H1 (cell line): ENCODE measurements around the gene SNORC. TPM values are rescaled to one million over a fixed set of nuclear protein-coding genes. Genes with fewer than 3 reads are reported as not detected.

Source experiments
- CTCF ChIA-PET: fragments of 300-600 bp; sonication (Branson Sonifier 250); formaldehyde crosslinking; loops from one replicate; lab custom pipeline; 2021; ENCODE audit not compliant: partially characterized antibody; lab: Charles Lee
- POLR2A ChIA-PET: fragments of 300-600 bp; sonication (Branson Sonifier 250); formaldehyde crosslinking; loops from one replicate; lab custom pipeline; 2021; ENCODE audit warnings: inconsistent platforms; ENCODE audit not compliant: partially characterized antibody; lab: Charles Lee
- DNase-seq, 2 experiments: peaks; one replicate each; pipeline versions ENCODE4 v3.0.0 to v3.0.0-alpha.2; 2010 to 2022; ENCODE audit warnings: low spot score in 2 of 2, low read depth in 1 of 2, mixed read lengths in 1 of 2
- FAIRE-seq: peaks from 2 replicates; lab custom pipeline; 2011; peaks lifted over from hg19 to GRCh38; lab: Jason Lieb, UNC
- H2AFZ ChIP-seq: 2 replicates; pipeline ENCODE4 v1.8.1; 2012; ENCODE audit warnings: low read length, inconsistent platforms
- H2AK5ac ChIP-seq: 2 replicates; pipeline ENCODE4 v1.6.1; 2013; ENCODE audit warnings: low read depth, low read length
- H2BK120ac ChIP-seq: replicated peaks from 2 replicates; pipeline ENCODE3; 2013; ENCODE audit warnings: low read depth, low read length, inconsistent platforms
- H2BK12ac ChIP-seq: 2 replicates; pipeline ENCODE4 v1.6.1; 2013; ENCODE audit warnings: low read depth, low read length
- H2BK15ac ChIP-seq: 2 replicates; pipeline ENCODE4 v1.6.1; 2013; ENCODE audit warnings: low read length
- H2BK20ac ChIP-seq: 2 replicates; pipeline ENCODE4 v1.6.1; 2013; ENCODE audit warnings: low read length
- H2BK5ac ChIP-seq: 2 replicates; pipeline ENCODE4 v1.6.1; 2013; ENCODE audit warnings: low read depth, low read length
- H3K14ac ChIP-seq: 2 replicates; pipeline ENCODE4 v1.6.1; 2013; ENCODE audit warnings: inconsistent platforms; ENCODE audit not compliant: insufficient read length
- H3K18ac ChIP-seq: 2 replicates; pipeline ENCODE4 v1.6.1; 2013; ENCODE audit warnings: low read length; ENCODE audit errors: extremely low read depth
- H3K23ac ChIP-seq: 2 replicates; pipeline ENCODE4 v1.6.1; 2013; ENCODE audit warnings: inconsistent platforms; ENCODE audit not compliant: insufficient read length
- H3K23me2 ChIP-seq: 2 replicates; pipeline ENCODE4 v1.6.1; 2013; ENCODE audit warnings: low read depth, low read length
- H3K27ac ChIP-seq: 2 replicates; pipeline ENCODE4 v1.6.1; 2011; ENCODE audit warnings: low read depth, low read length, inconsistent platforms
- H3K27me3 ChIP-seq, 4 experiments: replicated peaks in 1 of 4; 1 replicate in 1 of 4; 2 replicates in 3 of 4; pipeline versions ENCODE4 v1.6.1 to v1.8.1; 2011 to 2013; ENCODE audit warnings: low read length in 3 of 4, mild to moderate bottlenecking in 3 of 4, inconsistent platforms in 2 of 4, mixed read lengths in 2 of 4, moderate library complexity in 1 of 4; ENCODE audit not compliant: control insufficient read depth in 3 of 4, insufficient read depth in 3 of 4; ENCODE audit errors: extremely low read depth in 1 of 4
- H3K36me3 ChIP-seq, 4 experiments: 2 replicates each; pipeline versions ENCODE4 v1.6.1 to v1.8.1; 2011 to 2013; ENCODE audit warnings: mild to moderate bottlenecking in 4 of 4, low read length in 3 of 4, moderate library complexity in 2 of 4, control low read depth in 1 of 4, inconsistent platforms in 1 of 4; ENCODE audit not compliant: insufficient read depth in 4 of 4, control insufficient read depth in 2 of 4
- H3K4ac ChIP-seq: replicated peaks from 2 replicates; pipeline ENCODE3; 2013; ENCODE audit warnings: low read length, low read depth, mixed read lengths, inconsistent platforms; ENCODE audit not compliant: insufficient read length
- H3K4me1 ChIP-seq, 4 experiments: replicated peaks in 1 of 4; 1 replicate in 1 of 4; 2 replicates in 3 of 4; pipeline versions ENCODE4 v1.6.1 to v1.8.1; 2011 to 2013; ENCODE audit warnings: low read length in 3 of 4, inconsistent platforms in 2 of 4, mixed read lengths in 1 of 4; ENCODE audit not compliant: insufficient read depth in 4 of 4, control insufficient read depth in 3 of 4
- H3K4me2 ChIP-seq, 2 experiments: 2 replicates each; pipeline versions ENCODE4 v1.6.1 to v1.8.1; 2011 to 2013; ENCODE audit warnings: low read depth in 2 of 2, low read length in 2 of 2, control low read depth in 1 of 2, inconsistent platforms in 1 of 2, mild to moderate bottlenecking in 1 of 2; ENCODE audit not compliant: insufficient read depth in 1 of 2
- H3K4me3 ChIP-seq, 4 experiments: fragments of 200-600, 300-600 bp in 1 of 4; sonication (generic), shearing (Covaris generic), sonication (Bioruptor Twin) in 1 of 4; 2 replicates each; pipeline versions ENCODE4 v1.5.1 to v1.8.1; 2011 to 2016; ENCODE audit warnings: low read length in 4 of 4, low read depth in 3 of 4, control low read depth in 2 of 4, inconsistent platforms in 2 of 4, mild to moderate bottlenecking in 2 of 4, mixed read lengths in 1 of 4, moderate library complexity in 1 of 4; ENCODE audit not compliant: insufficient read depth in 2 of 4; ENCODE audit errors: extremely low read depth in 1 of 4
- H3K56ac ChIP-seq: replicated peaks from 2 replicates; pipeline ENCODE3; 2013; ENCODE audit warnings: low read depth, mild to moderate bottlenecking, mixed read lengths, low read length, inconsistent platforms; ENCODE audit not compliant: insufficient read length
- H3K79me1 ChIP-seq: 2 replicates; pipeline ENCODE4 v1.6.1; 2013; ENCODE audit warnings: low read depth, low read length, control low read depth
- H3K79me2 ChIP-seq, 2 experiments: 2 replicates each; pipeline versions ENCODE4 v1.6.1 to v1.8.1; 2012 to 2013; ENCODE audit warnings: low read length in 2 of 2, mild to moderate bottlenecking in 2 of 2, inconsistent platforms in 1 of 2; ENCODE audit not compliant: insufficient read depth in 2 of 2, control insufficient read depth in 1 of 2
- H3K9ac ChIP-seq, 4 experiments: replicated peaks in 1 of 4; 1 replicate in 1 of 4; 2 replicates in 3 of 4; pipeline versions ENCODE4 v1.6.1 to v1.8.1; 2011 to 2013; ENCODE audit warnings: low read depth in 3 of 4, low read length in 3 of 4, control low read depth in 2 of 4, mild to moderate bottlenecking in 2 of 4, moderate library complexity in 2 of 4, inconsistent platforms in 1 of 4; ENCODE audit errors: extremely low read depth in 1 of 4
- H3K9me3 ChIP-seq, 2 experiments: 2 replicates each; pipeline versions ENCODE4 v1.6.1 to v1.8.1; 2012 to 2013; ENCODE audit warnings: mild to moderate bottlenecking in 2 of 2, moderate library complexity in 2 of 2, control low read depth in 1 of 2, inconsistent platforms in 1 of 2, low read depth in 1 of 2, low read length in 1 of 2, mixed read lengths in 1 of 2; ENCODE audit not compliant: insufficient read depth in 2 of 2
- H4K20me1 ChIP-seq, 2 experiments: replicated peaks in 1 of 2; 2 replicates each; pipeline versions ENCODE3 to v1.8.1; 2011 to 2013; ENCODE audit warnings: inconsistent platforms in 2 of 2, low read length in 2 of 2, mild to moderate bottlenecking in 1 of 2; ENCODE audit not compliant: insufficient read depth in 2 of 2, control insufficient read depth in 1 of 2
- H4K5ac ChIP-seq: 2 replicates; pipeline ENCODE4 v1.6.1; 2013; ENCODE audit warnings: low read length, low read depth, mixed read lengths, inconsistent platforms; ENCODE audit not compliant: insufficient read length
- H4K8ac ChIP-seq: 2 replicates; pipeline ENCODE4 v1.8.0; 2013; ENCODE audit warnings: mild to moderate bottlenecking, moderate library complexity, low read length, inconsistent platforms; ENCODE audit not compliant: insufficient read depth; ENCODE audit errors: extremely low read depth
- H4K91ac ChIP-seq: replicated peaks from 2 replicates; pipeline ENCODE3; 2013; ENCODE audit warnings: low read length, mixed read lengths, inconsistent platforms; ENCODE audit not compliant: insufficient read length
- BACH1 ChIP-seq: IDR thresholded peaks from 2 replicates; pipeline ENCODE4 v1.6.1; 2012; ENCODE audit warnings: low read length, improper control_type of control experiment
- CBX5 ChIP-seq: fragments of 300-800, 300-1000 bp; sonication (generic); IDR thresholded peaks from 2 replicates; pipeline ENCODE4 v1.7.1; 2016; ENCODE audit warnings: antibody characterized with exemption, low read length, low read depth
- CBX8 ChIP-seq: fragments of 300-800, 300-1000 bp; sonication (generic); IDR thresholded peaks from 2 replicates; pipeline ENCODE4 v1.7.1; 2016; ENCODE audit warnings: low read depth, low read length, borderline replicate concordance
- CEBPB ChIP-seq: IDR thresholded peaks from 2 replicates; pipeline ENCODE4 v1.6.1; 2012; ENCODE audit warnings: low read depth, low read length
- CHD1 ChIP-seq: IDR thresholded peaks from 2 replicates; pipeline ENCODE4 v1.6.1; 2012; ENCODE audit warnings: low read depth, low read length, improper control_type of control experiment
- CTBP2 ChIP-seq: IDR thresholded peaks from 2 replicates; pipeline ENCODE4 v1.7.0; 2011; ENCODE audit warnings: borderline replicate concordance, mild to moderate bottlenecking, moderate library complexity, mixed read lengths, low read length; ENCODE audit not compliant: insufficient read depth, insufficient read length
- EGR1 ChIP-seq: IDR thresholded peaks from 2 replicates; pipeline ENCODE4 v1.6.1; 2011; ENCODE audit warnings: low read depth, low read length, borderline replicate concordance
- HDAC6 ChIP-seq: IDR thresholded peaks from one replicate; pipeline ENCODE4 v1.7.1; 2012; ENCODE audit warnings: low read depth, mild to moderate bottlenecking, inconsistent platforms, low read length, moderate library complexity
- JUN ChIP-seq: IDR thresholded peaks from 2 replicates; pipeline ENCODE4 v1.6.1; 2011; ENCODE audit warnings: low read depth, mild to moderate bottlenecking, improper control_type of control experiment, low read length
- RAD21 ChIP-seq, 2 experiments: IDR thresholded peaks in 1 of 2; conservative IDR thresholded peaks in 1 of 2; 2 replicates each; pipeline ENCODE4 v1.6.1; 2011; ENCODE audit warnings: low read depth in 2 of 2, low read length in 2 of 2, improper control_type of control experiment in 1 of 2, inconsistent platforms in 1 of 2, mild to moderate bottlenecking in 1 of 2, moderate library complexity in 1 of 2
- RBBP5 ChIP-seq: IDR thresholded peaks from 2 replicates; pipeline ENCODE4 v1.7.1; 2012; ENCODE audit warnings: low read depth, mild to moderate bottlenecking, inconsistent platforms, low read length, moderate library complexity, borderline replicate concordance
- RFX5 ChIP-seq: IDR thresholded peaks from 2 replicates; pipeline ENCODE4 v1.6.1; 2011; ENCODE audit warnings: low read depth, low read length, improper control_type of control experiment, borderline replicate concordance
- SP4 ChIP-seq: IDR thresholded peaks from 2 replicates; pipeline ENCODE4 v1.6.1; 2012; ENCODE audit warnings: low read length, inconsistent platforms
- SUZ12 ChIP-seq: fragments of 200-600 bp; sonication (generic); IDR thresholded peaks from 2 replicates; pipeline ENCODE4 v1.6.1; 2012; ENCODE audit warnings: mild to moderate bottlenecking, inconsistent platforms, low read length, moderate library complexity, mixed read lengths
- TEAD4 ChIP-seq: IDR thresholded peaks from 2 replicates; pipeline ENCODE4 v1.6.1; 2012; ENCODE audit warnings: low read depth, low read length, inconsistent platforms, mixed read lengths
- WGBS, 2 experiments: shearing (Covaris generic) in 1 of 2; methylation state at CpG; one replicate each; pipeline versions ENCODE4 v1.1.6 to v1.1.7; 2013 to 2015; ENCODE audit warnings: low lambda C conversion rate in 2 of 2, mixed read lengths in 2 of 2, inconsistent platforms in 1 of 2, low coverage in 1 of 2, missing lambda C conversion rate in 1 of 2; ENCODE audit not compliant: insufficient replicate concordance in 2 of 2, insufficient coverage in 1 of 2, insufficient read length in 1 of 2; ENCODE audit errors: extremely low coverage in 1 of 2, missing lambda C conversion rate in 1 of 2; 5-methylcytosine and 5-hydroxymethylcytosine counted together
- polyA plus RNA-seq, 7 experiments: library from polyadenylated mRNA; depleted of rRNA in 3 of 7; stranded (reverse) in 5 of 7; unstranded in 2 of 7; fragments of >200 nt in 5 of 7; fragments of 200-250 nt in 2 of 7; gene quantifications; 1 replicate in 5 of 7; 2 replicates in 1 of 7; 4 replicates in 1 of 7; pipeline versions ENCODE4 v1.2.1 to v1.2.3, GENCODE V29; 2011 to 2013; ENCODE audit warnings: missing spikeins in 2 of 7, mixed read lengths in 2 of 7
- total RNA-seq: library from RNA; stranded (reverse); fragmentation: NEBNext Ultra II Directional; extraction: Animal tissue kit (Norgen Biotek cat#: 25700); gene quantifications from 2 replicates; pipeline ENCODE4 v1.2.1, GENCODE V29; 2021

Gene SNORC
- total and polyA plus RNA-seq, 2 of the 8 experiments (the other 6 are each of a cell fraction or from before 2014, with no cell fraction given) = 1.6 to 1.8 TPM

DNA sequence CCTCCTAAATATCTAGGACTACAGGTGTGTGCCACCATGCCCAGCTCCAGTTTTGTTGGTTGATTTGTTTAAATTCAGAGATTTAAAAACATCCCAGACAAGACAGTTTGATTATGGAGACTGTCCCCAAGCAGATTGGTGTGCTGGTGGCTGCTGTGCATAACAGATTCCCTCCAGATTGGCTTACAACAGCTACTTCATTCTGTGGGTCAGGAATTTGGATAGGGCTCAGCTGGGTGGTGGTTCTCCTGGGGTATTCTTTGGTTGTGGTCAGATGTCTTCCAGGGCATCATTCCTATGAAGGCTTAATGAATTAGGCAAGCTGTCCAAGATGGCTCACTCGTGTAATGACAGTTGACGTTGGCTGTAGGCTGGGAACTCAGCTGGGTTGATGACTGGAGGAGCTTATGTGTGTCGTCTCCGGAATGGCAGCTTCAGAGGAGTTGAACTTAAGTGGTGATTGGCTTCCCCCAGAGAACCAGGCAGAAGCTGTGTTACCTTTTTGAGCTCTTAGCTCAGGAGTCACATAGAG, 10.6 kb upstream of the SNORC start:
- WGBS, 2 experiments = 83% methylated on average over 4 of the region's 4 CpGs; no CpG with 5 or more reads in 1 of the 2 experiments
- no peak for FAIRE-seq
- Histone ChIP-seq H3K18ac (no peak overlapping the region), H3K27me3 (no peaks in the 10 kb centered on the region), H4K8ac (no peak overlapping the region), H3K79me1 (0 out of 2 replicates have a peak, but pooled peaks cover 2% of the 10 kb centered on the region), H2BK15ac (no peak overlapping the region), H2BK5ac (no peak overlapping the region), H3K4me3 (no peak overlapping the region), H3K36me3 (peaks cover 6 to 36% (median 22%) of the 10 kb centered on the region in 4 experiments), H3K23ac (no peak overlapping the region), H3K4me1 (no peaks in the 10 kb centered on the region), H3K4ac (no peak overlapping the region), H3K56ac (no peak overlapping the region), H3K9me3 (no peaks in the 10 kb centered on the region), H2BK20ac (no peak overlapping the region), H3K4me2 (no peak overlapping the region), H4K91ac (no peak overlapping the region), H3K27ac (no peak overlapping the region), H2BK120ac (no peak overlapping the region), H2AFZ (no peak overlapping the region), H2BK12ac (no peak overlapping the region), H4K5ac (no peak overlapping the region), H3K79me2 (no peaks in the 10 kb centered on the region), H4K20me1 (no peaks in the 10 kb centered on the region), H3K9ac (no peak overlapping the region), H3K23me2 (no peaks in the 10 kb centered on the region), H3K14ac (no peak overlapping the region), H2AK5ac (no peak overlapping the region)
- DNase-seq = no peak
- ChIA-PET POLR2A (no interaction called here), CTCF (interaction anchor here (0.7 to 1.9 kb wide), 7 partner anchors 119 to 557 kb away, joined by 3 to 6 read pairs (median 3); partner anchors contain the start of genes ATG16L1 and INPP5D)
- TF ChIP-seq SP4 = no peak
- no peak for TF ChIP-seq CHD1
- no peak for TF ChIP-seq CBX5
- no peak for TF ChIP-seq SUZ12
- TF ChIP-seq CTBP2 = no peak
- no peak for TF ChIP-seq EGR1
- TF ChIP-seq RFX5 = no peak
- TF ChIP-seq CEBPB = no peak
- no peak for TF ChIP-seq CBX8
- no peak for TF ChIP-seq RBBP5
- no peak for TF ChIP-seq TEAD4
- no peak for TF ChIP-seq RAD21 (IDR thresholded peaks at IDR 0.05 in 1 of 2, conservative IDR thresholded peaks at IDR 0.05 in 1 of 2; ENCODE audit: low read depth in 2 of 2, low read length in 2 of 2)
- TF ChIP-seq HDAC6 = no peak
- no peak for TF ChIP-seq JUN
- no peak for TF ChIP-seq BACH1
